Common myeloid progenitor, CD34-positive (primary cell): ENCODE results near the gene RHOXF2.
"Not testable (repeated sequence)": the region's sequence is repeated elsewhere in the genome, so short reads cannot be mapped to it uniquely, and the experiment has no call there.

Experiments
- CTCF ChIA-PET: fragments of 350-600 bp; sonication (Branson Sonifier 250); formaldehyde crosslinking; loops from one replicate; lab custom pipeline; 2021; ENCODE audit warnings: antibody characterized with exemption; lab: Charles Lee
- POLR2A ChIA-PET: fragments of 350-600 bp; sonication (Branson Sonifier 250); formaldehyde crosslinking; loops from one replicate; lab custom pipeline; 2021; ENCODE audit warnings: antibody characterized with exemption; lab: Charles Lee
- DNase-seq, 3 donors: peaks; one replicate each; pipeline versions ENCODE4 v3.0.0 to v3.0.0-alpha.2; 2013
- H3K27ac ChIP-seq, 2 experiments: 1 replicate in 1 of 2; 2 replicates in 1 of 2; pipeline ENCODE4 v1.7.0; 2013; ENCODE audit warnings: inconsistent platforms in 2 of 2, low read length in 2 of 2, mild to moderate bottlenecking in 2 of 2, low read depth in 1 of 2, moderate library complexity in 1 of 2; ENCODE audit not compliant: severe bottlenecking in 2 of 2, insufficient read depth in 1 of 2, poor library complexity in 1 of 2
- H3K27me3 ChIP-seq, 5 experiments: replicated peaks in 2 of 5; 1 replicate in 3 of 5; 2 replicates in 2 of 5; pipeline versions ENCODE4 v1.6.1 to v1.7.0; 2013; ENCODE audit warnings: low read length in 4 of 5, mild to moderate bottlenecking in 2 of 5, moderate library complexity in 2 of 5, inconsistent platforms in 1 of 5; ENCODE audit not compliant: insufficient read depth in 5 of 5, control insufficient read depth in 4 of 5
- H3K36me3 ChIP-seq, 4 experiments: 1 replicate in 2 of 4; 2 replicates in 2 of 4; pipeline versions ENCODE4 v1.6.1 to v1.7.0; 2013; ENCODE audit warnings: low read length in 3 of 4, control low read depth in 1 of 4, mild to moderate bottlenecking in 1 of 4; ENCODE audit not compliant: control insufficient read depth in 4 of 4, insufficient read depth in 4 of 4
- H3K4me1 ChIP-seq, 4 experiments: 1 replicate in 3 of 4; 2 replicates in 1 of 4; pipeline versions ENCODE4 v1.6.1 to v1.7.1; 2013; ENCODE audit warnings: low read length in 3 of 4, mild to moderate bottlenecking in 3 of 4, control low read depth in 1 of 4, inconsistent platforms in 1 of 4, moderate library complexity in 1 of 4; ENCODE audit not compliant: control insufficient read depth in 4 of 4, insufficient read depth in 4 of 4; ENCODE audit errors: control extremely low read depth in 1 of 4
- H3K4me3 ChIP-seq, 7 experiments: 1 replicate in 4 of 7; 2 replicates in 3 of 7; pipeline versions ENCODE4 v1.5.1 to v1.7.0; 2013; ENCODE audit warnings: mild to moderate bottlenecking in 7 of 7, low read length in 6 of 7, moderate library complexity in 6 of 7, inconsistent platforms in 2 of 7, low read depth in 2 of 7, control low read depth in 1 of 7; ENCODE audit not compliant: insufficient read depth in 4 of 7, control insufficient read depth in 1 of 7; ENCODE audit errors: extremely low read depth in 1 of 7
- H3K9me3 ChIP-seq, 5 experiments: 1 replicate in 4 of 5; 2 replicates in 1 of 5; pipeline versions ENCODE4 v1.6.1 to v1.7.1; 2013; ENCODE audit warnings: low read length in 4 of 5, mild to moderate bottlenecking in 2 of 5, inconsistent platforms in 1 of 5, low read depth in 1 of 5, moderate library complexity in 1 of 5; ENCODE audit not compliant: control insufficient read depth in 4 of 5, insufficient read depth in 2 of 5; ENCODE audit errors: control extremely low read depth in 1 of 5
- WGBS: methylation state at CpG from one replicate; pipeline ENCODE4 v1.1.5; 2013; ENCODE audit not compliant: insufficient coverage; 5-methylcytosine and 5-hydroxymethylcytosine counted together

The RHOXF2 gene

GRCh38 chrX:120146323-120146722 is 12.1 kb upstream of the RHOXF2 start:
- H3K36me3 ChIP-seq, H3K27ac ChIP-seq, POLR2A ChIA-PET, H3K4me3 ChIP-seq, H3K4me1 ChIP-seq, H3K27me3 ChIP-seq, CTCF ChIA-PET: not testable (repeated sequence)
- H3K9me3 ChIP-seq, result peaks cover 0 to 13% (median 7%) of the 10 kb centered on the region in 5 experiments
- DNase-seq, result peak in 1 of 3 donors; percentile 12
- WGBS, result 71% methylated on average over 1 of the region's 1 CpG

GRCh38 chrX:120147537-120147936 is 10.9 kb upstream of the RHOXF2 start:
- H3K27ac ChIP-seq, result no peak overlapping the region
- WGBS, result 95% methylated on average over 7 of the region's 8 CpGs
- no peaks in the 10 kb centered on the region for H3K36me3 ChIP-seq
- ChIA-PET CTCF (no interaction called here), POLR2A (no interaction called here)
- H3K4me3 ChIP-seq, result no peak overlapping the region
- H3K4me1 ChIP-seq, result peaks cover 0 to 6% (median 0%) of the 10 kb centered on the region in 4 experiments
- peaks cover 0 to 13% (median 7%) of the 10 kb centered on the region in 5 experiments for H3K9me3 ChIP-seq
- no peak for DNase-seq
- peaks cover 0 to 9% (median 0%) of the 10 kb centered on the region in 5 experiments for H3K27me3 ChIP-seq

GRCh38 chrX:120150109-120150744 is 8.2 kb upstream of the RHOXF2 start:
- WGBS, result no CpG with 5 or more reads among the region's 12 CpGs
- CTCF ChIA-PET, H3K27ac ChIP-seq: not testable (repeated sequence)

GRCh38 chrX:120159086-120159485 is 673 bp downstream of the RHOXF2 start:
- H3K4me3 ChIP-seq, H3K27ac ChIP-seq, H3K4me1 ChIP-seq, H3K36me3 ChIP-seq, H3K27me3 ChIP-seq, CTCF ChIA-PET, POLR2A ChIA-PET, DNase-seq, H3K9me3 ChIP-seq: not testable (repeated sequence)
- no CpG with 5 or more reads among the region's 33 CpGs for WGBS

More at GRCh38 chrX:120150109-120150744, 8.2 kb upstream of the RHOXF2 start:
- H3K4me1 ChIP-seq, POLR2A ChIA-PET, H3K4me3 ChIP-seq, H3K27me3 ChIP-seq, H3K36me3 ChIP-seq, DNase-seq: not testable (repeated sequence)
- peaks cover 0 to 13% (median 7%) of the 10 kb centered on the region in 5 experiments for H3K9me3 ChIP-seq

- H3K27me3 ChIP-seq, DNase-seq, CTCF ChIA-PET, POLR2A ChIA-PET, H3K27ac ChIP-seq, H3K36me3 ChIP-seq, H3K4me1 ChIP-seq, H3K4me3 ChIP-seq, H3K9me3 ChIP-seq: not testable (repeated sequence)
- no CpG with 5 or more reads among the region's 6 CpGs for WGBS
Observed at GRCh38 chrX:120193254-120193653, 34.8 kb downstream of the RHOXF2 start.

GRCh38 chrX:120193720-120194119 is 35.3 kb downstream of the RHOXF2 start:
- H3K4me1 ChIP-seq, H3K27ac ChIP-seq, H3K27me3 ChIP-seq, POLR2A ChIA-PET, H3K36me3 ChIP-seq, CTCF ChIA-PET, H3K9me3 ChIP-seq, DNase-seq, H3K4me3 ChIP-seq: not testable (repeated sequence)
- no CpG with 5 or more reads among the region's 2 CpGs for WGBS

- WGBS, result no CpG with 5 or more reads among the region's 6 CpGs
Observed at GRCh38 chrX:120195786-120196185, 37.4 kb downstream of the RHOXF2 start.

More at GRCh38 chrX:120195786-120196185, 37.4 kb downstream of the RHOXF2 start:
- H3K4me3 ChIP-seq, H3K27me3 ChIP-seq, H3K9me3 ChIP-seq, H3K27ac ChIP-seq, H3K36me3 ChIP-seq, POLR2A ChIA-PET, H3K4me1 ChIP-seq, DNase-seq, CTCF ChIA-PET: not testable (repeated sequence)
